Measurements from ENCODE around the gene TEKT3. TPM values are rescaled to one million over a fixed set of nuclear protein-coding genes. Genes with fewer than 3 reads are reported as not detected.

Gene TEKT3
- total RNA-seq, 2 donors from 2014 or later: 0.38 to 3.9 TPM

DNA sequence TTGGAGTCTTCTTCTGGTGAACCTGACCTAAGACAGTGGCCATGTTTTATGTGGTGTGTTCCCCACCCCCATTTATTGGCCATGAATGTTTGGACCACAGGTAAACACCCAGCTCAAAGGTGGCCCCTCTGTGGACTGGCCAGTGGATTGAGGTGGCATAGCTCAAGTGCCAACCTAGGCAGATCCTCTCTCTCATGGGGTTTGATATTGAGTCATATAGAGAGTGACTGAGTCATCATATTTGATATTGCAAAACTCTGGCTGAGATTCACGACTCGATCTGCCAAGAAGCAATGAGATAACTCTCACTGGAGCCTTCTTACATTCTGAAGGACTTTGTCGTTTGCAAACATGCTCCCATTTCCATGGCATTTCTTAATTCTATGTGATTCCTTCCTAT is 10.5 kb upstream of the TEKT3 start:
- intact Hi-C loops (cut with DNase I): no loop called here
- no peak for DNase-seq (ENCODE audit: low spot score)

DNA sequence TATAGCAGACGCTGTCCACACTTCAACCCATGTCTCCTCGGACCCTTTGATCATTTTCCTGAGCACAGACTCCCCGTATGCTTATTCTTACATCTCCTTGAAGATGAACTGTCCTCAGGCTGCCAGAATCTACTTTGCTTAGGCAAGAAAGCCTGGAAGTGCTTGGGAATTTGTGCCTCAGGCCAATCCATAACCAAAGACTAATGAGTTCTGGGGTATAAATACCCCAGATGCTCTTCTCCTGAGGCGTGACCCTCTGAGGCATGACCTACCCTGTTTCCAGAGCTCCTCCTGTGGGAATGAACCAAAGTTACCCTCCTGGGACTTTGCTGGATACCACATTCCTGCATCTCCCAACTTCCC is 10.1 kb upstream of the TEKT3 start:
- intact Hi-C loops (cut with DNase I): no loop called here
- no peak for DNase-seq (ENCODE audit: low spot score)

DNA sequence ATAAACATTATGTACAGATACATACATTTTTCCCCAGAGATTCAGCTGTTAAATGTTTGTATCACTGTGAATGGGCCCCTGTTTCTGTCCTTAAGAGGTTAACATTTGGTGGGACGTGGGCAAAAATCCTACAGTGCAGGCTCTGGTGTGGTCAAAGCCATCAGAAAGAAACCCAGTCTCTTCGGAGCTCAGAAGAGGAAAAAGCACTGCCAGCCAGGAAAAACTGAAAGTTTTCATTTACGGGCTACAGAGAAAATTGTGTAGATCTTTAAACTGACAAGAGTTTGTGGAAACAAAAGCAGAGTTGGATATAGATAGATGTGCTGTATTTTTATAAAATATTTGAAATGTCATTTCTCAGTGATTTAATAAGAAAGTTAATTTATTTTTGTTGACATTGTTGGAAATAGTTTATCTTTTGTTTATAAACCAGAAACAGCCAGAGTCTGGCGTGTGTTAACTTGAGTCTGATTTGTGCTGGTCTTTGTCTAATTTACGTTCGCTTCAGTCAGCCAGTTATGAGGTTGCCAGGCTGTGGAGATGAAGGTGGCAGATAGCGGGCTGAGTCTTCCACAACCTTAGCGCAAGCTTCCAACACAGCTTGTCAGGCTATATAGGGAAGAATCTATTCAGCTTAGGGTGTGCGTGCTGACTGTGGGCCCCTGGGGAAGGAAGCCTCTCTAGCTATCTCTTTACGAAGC is 9.5 kb upstream of the TEKT3 start:
- intact Hi-C loops (cut with DNase I): no loop called here
- no peak for DNase-seq (ENCODE audit: low spot score)

DNA sequence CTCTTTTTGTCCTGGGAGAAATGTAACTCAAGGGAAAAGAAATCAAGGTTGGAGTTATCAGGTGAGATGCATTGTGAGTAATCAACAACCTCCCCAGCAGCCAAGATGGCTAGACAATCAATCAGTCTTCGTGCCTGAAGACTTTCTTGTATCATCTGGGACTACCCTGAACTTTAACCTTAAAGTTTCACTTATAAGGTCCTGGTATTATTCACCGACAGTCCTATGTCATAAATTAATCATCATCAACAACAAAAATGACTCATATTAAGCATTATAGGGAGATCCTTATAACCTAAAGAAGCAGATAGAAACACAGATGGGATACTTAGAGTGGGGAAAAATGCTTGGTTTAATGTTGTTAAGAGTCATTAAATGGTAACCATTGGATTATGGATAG is 7.7 kb upstream of the TEKT3 start:
- intact Hi-C loops (cut with DNase I): no loop called here
- DNase-seq (ENCODE audit: low spot score): no peak

DNA sequence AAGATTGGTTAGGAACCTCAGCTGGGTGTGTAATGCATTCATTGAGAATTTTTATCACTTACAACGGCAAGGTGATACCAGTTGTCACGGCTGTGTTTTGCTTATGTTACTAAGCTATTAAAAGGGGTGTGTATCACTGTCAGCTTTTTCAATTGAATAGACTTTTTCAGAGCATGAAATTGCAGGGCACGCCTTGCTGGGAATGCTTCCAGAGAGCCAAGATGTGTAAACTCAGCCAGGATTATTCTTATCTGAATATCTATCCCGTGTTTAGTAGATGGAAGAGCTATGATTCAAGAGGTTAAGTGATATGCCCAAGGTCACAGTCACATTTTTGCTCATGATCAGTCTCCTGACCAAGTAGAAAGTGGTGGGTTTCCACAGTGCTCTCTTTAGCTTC is 6.6 kb upstream of the TEKT3 start:
- no peak for DNase-seq (ENCODE audit: low spot score)
- intact Hi-C loops (cut with DNase I): no loop called here

DNA sequence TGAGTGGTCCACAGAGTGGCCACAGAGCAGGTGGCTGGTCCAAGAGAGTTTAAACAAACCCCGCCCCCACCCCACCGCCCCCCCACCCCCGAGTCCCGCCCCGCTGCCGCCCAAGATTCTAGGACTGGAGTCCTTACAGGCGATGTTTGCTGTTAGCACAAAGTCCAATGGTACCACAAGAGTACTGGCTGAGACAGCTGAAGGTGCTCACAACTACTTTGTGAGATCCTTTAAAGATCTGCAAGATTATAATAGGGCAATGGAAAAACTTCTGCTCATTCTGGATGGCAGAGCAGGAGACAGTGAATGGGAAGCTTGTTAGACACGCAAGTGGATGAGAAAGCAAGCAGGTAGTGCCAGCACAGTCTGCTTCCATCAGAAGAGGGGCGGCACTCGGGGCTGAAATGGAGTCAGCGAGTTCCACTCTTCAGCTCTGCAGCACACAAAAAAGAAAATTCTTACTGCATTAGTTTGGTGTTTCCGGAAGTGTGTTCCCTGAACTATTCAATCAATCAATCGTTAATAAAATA is 4.7 kb upstream of the TEKT3 start:
- DNase-seq (ENCODE audit: low spot score): no peak
- intact Hi-C loops (cut with DNase I): no loop called here

DNA sequence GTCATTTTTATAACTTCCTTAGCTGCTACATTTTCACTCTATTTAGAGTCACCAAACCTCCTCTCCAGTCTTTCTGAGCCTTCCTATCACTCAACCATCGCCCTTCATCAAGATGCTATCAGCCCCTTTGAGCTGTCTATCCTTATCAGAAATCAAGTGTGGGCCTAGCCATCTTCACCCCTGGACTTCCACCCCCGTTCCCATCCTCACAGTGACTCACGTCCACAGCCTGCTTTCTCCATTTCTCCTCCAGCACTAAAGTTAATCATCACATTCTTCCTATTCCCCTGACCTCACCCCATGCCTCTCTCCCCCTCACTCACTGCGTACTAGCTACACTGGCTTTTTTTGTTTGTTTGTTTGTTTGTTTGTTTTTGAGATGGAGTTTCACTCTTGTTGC is 2.4 kb upstream of the TEKT3 start:
- intact Hi-C loops (cut with DNase I): no loop called here
- no peak for DNase-seq (ENCODE audit: low spot score)

DNA sequence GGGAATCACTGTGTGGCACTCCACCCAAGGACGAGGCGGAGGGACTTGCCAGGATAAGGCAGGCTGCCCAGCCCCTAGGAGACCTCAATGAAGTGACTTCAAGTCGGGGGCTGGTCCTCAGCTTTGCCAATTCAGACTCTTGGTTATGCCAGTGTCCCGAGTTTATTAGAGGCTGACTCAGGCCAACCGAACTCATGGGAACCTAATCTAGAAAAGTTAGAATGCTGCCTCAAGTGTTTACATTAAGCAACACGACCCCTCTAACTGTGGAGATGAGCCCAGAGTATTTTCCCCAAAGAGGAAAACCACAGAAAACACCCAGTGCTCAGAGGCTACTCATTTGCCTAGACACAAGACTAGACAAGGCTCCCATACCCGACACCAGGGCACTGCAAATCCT is 1.1 kb upstream of the TEKT3 start:
- no peak for DNase-seq (ENCODE audit: low spot score)
- intact Hi-C loops (cut with DNase I): no loop called here

DNA sequence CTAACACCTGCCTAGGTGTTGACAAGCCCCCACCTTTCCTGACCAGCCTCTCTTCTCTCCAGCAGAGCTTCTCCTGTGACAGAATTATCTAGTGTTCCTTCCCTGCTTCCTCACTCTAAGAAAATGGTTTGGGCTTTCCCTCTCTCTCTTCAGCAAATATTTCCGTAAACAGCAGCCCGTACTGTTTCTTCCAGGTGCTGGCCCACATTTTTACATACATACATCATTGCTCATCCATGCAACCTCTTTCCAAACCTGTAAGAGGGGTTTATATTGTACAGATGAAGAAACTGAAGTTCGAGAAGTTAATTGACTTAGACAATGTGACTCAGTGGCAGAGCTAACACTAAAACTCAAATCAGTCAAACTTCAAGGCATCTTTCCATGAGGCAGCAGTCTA is 569 bp upstream of the TEKT3 start:
- DNase-seq (ENCODE audit: low spot score): no peak
- intact Hi-C loops (cut with DNase I): no loop called here

DNA sequence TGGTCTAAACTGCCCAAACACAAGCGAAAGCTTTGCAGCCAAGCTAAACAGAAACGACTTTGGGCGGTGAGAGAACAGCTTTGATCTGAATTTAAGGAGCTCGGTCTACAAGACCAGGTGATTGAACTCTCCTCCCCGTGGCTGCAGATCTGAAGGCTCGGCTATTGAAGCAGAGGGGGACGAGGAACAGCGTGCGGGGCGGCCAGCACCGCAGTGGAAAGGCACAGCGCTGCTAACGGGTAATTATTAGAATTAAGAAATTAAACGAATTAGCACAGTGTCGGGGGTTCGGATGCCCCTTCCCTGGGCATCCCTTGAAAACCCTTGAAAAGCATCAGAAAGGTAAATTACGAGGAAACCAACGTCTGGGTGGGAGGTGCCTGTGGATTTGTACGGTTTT is 431 bp downstream of the TEKT3 start:
- DNase-seq (ENCODE audit: low spot score): no peak
- intact Hi-C loops (cut with DNase I): no loop called here

DNA sequence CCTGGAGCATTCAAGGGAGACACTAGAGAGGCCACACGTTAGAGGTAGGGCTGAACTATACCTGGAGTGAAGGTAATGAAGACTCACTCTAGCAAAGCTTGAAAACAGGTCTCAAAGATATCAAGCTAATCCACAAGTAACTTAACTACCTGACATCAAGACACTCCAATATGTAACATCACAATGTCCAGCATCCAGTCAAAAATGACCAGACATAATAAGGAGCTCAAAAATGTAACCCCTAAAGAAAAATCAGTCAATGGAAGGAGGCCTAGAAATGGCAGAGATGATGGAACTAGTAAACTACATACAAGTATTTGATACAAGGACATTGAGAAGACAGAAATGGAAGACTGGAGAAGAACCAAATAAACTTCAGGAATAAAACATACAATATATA is 6.0 kb downstream of the TEKT3 start:
- intact Hi-C loops (cut with DNase I): no loop called here
- no peak for DNase-seq (ENCODE audit: low spot score)

DNA sequence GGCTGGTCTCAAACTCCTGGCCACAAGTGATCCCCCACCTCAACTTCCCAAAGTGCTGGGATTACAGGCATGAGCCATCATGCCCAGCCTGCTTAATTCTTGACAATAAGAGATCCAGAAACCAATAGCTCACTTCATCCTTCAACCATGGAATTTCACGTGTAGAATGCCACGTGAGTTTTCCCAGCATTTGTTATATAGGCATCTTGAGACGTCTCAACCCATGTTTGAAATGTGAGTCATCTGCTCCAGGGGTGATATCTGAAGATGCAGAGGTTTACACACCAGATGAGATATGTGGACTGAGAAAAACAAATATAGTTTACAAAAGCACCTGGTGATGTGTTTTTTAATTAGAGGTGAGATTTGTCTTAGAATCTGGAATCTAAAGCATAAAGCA is 7.1 kb downstream of the TEKT3 start:
- intact Hi-C loops (cut with DNase I): no loop called here
- DNase-seq (ENCODE audit: low spot score): no peak

DNA sequence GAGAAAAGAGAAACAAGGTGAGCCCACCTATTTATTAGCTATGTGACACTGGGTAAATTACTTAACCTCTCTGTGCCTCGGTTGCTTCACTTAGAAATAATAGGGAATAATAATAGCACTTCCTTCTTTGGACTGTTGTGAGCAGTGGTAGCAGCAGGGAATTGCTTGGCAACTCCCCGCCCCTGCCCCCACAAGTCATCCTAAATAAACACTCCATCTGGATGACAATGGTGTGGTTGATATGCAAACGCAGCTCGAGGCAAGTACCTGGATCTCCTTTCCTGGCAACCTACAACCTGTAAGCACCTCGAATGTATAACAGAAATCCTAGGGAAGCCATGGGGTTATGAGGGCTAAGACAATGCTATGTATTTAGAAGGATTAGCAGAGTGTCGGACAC is 9.1 kb downstream of the TEKT3 start:
- intact Hi-C loops (cut with DNase I): no loop called here
- DNase-seq (ENCODE audit: low spot score): no peak

DNA sequence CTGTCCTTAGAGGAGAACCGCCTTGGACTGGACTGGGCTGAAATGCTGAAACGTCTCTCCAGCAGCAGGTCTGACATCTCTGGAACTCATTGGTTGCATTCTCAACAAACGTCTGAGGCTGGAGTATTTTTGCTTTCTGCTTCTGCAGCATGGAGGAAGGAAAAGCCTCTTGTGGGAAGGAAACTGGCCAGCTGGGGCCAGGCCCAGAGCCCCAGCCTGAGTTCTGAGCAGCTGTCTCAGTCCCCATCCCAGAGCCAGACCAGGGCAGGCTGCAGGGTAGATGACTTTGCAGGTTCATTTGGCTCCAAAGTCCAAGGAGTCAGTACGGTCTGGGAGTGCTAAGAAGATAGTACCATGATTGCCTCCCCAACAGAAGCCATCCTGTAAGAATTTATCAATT is 18.3 kb downstream of the TEKT3 start:
- intact Hi-C loops (cut with DNase I): no loop called here
- no peak for DNase-seq (ENCODE audit: low spot score)

DNA sequence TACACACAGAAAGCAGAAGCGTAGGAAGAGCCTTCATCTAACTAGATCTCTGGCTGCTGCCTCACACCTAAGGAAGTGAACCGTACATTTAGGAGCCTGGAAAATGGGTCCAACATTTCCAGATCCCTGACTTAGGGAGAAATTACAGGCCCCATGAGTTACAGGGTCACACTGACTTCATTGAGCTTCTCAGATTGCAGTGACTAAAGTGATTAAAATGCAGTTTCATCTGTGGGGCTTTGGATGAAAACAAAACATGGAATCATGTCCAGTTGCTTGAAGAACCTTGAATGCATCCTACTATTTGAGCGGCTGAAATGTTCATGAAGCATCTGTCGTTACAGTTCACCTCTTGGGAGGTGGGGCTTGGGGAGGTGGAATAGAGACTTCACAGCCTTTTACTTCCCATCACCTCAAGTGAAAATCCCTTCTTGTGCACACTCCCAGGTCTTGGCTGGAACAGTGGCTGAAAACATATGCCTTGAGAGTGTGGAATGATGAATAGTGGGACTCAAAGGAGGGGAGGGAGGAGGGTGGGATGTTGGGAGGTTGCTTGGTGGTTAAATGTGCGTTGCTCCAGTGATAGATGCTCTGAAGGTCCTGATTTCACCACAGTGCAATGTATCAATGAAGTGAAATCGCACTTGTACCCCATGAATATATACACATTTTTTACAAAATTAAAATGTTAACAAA is 19.7 kb downstream of the TEKT3 start:
- intact Hi-C loops (cut with DNase I): no loop called here
- no peak for DNase-seq (ENCODE audit: low spot score)

DNA sequence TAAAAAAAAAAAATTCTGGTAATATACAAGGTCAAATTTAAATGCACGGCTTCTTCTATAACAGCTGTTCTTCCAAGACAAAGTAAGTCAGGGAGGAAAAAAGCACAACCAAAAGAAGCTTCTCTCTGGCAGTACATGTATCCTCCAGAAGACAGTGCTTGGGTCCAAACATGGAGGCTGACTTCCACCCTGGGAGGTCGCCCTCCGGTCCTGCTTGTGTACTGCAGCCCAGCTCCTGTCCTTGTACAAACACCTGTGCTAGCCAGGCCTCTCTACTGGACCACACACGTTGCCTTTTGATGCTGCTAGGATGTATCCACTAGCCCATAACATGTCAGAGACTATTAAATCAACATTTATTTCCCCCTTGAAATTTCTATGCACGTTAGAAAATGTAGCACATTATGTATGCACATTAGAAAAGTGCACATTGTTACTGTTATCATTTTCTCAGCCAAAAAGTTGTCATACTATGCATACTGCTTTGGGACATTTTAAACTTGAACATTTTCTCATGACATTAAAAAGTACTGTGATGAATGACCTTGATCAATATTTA is 21.9 kb downstream of the TEKT3 start:
- DNase-seq (ENCODE audit: low spot score): no peak
- intact Hi-C loops (cut with DNase I): no loop called here

DNA sequence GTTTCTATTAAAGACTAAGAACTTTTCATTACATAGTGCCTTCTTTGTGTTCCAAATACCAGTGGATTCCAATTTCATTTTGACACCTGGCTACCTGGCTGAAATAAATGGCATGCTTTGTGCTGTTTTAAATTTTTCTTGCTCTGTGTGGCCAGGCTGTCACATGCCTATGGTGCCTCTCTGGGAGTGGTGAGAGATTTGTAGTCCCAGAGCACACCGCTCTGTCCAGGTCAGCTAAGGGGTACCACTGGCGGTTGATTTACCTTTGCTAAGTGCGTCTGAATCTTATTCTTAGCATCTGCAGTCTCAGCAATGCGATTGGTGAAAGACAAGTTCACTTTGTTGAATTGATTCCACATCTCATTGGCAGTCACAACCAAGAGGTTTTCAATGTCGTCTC is 29.4 kb downstream of the TEKT3 start:
- intact Hi-C loops (cut with DNase I): no loop called here
- DNase-seq (ENCODE audit: low spot score): no peak

DNA sequence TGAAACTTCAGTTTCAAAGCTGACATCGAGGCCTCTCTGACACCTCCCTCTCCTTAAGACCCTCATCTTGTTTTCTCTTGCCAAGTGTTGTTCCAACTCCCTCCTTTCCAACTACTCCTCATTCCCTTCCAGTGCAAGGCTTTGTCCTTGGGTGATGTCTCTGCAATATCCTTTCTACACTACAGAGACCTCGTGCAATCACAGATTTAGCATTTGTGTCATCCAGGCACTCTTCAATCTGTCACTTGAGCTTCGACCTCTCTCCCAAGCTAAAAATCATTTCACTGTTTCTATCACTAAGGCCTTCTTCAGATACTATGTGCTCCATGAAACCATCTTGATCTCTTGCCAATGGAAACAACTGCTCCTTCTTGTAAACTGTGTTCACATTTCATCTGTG is 31.6 kb downstream of the TEKT3 start:
- no peak for DNase-seq (ENCODE audit: low spot score)
- intact Hi-C loops (cut with DNase I): no loop called here

DNA sequence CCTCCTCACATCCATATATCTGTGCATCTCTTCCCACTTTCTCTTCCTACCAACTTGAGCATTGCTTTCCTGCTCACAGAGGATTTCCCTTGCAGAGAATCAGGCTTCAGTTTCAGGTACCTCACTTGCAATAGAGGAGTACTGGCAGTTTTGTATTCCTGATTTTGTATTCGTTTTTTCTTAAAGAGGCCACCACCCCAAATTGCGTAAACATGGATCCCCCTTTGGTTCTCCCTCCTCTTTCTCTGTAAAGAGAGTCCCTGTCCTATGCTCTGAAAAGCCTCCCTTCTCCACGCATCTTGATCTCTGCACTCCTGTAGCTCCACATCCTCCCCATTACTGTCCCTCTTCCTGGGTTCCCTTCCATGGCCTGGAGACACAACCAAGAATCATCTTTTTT is 32.2 kb downstream of the TEKT3 start:
- no peak for DNase-seq (ENCODE audit: low spot score)
- intact Hi-C loops (cut with DNase I): no loop called here

DNA sequence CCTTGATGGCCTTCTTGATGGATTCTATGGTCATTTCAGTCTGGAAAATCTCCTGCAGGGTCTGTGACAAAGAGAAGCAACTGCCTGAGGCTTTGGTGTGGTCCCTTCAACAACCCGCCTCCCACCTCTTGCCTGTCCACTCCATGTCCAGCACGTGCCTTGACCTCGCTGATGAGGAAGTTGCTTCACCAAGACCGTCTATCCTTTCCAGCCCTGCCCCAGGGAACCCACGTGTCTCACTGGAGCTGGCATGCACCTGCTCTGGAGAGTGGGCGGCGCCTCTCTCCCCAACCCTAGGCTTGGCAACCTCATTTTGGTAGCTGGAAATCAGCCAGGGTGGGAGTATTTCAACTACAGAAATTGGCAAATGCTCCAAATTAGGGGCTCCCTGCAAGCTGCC is 32.6 kb downstream of the TEKT3 start:
- no peak for DNase-seq (ENCODE audit: low spot score)
- intact Hi-C loops (cut with DNase I): no loop called here

DNA sequence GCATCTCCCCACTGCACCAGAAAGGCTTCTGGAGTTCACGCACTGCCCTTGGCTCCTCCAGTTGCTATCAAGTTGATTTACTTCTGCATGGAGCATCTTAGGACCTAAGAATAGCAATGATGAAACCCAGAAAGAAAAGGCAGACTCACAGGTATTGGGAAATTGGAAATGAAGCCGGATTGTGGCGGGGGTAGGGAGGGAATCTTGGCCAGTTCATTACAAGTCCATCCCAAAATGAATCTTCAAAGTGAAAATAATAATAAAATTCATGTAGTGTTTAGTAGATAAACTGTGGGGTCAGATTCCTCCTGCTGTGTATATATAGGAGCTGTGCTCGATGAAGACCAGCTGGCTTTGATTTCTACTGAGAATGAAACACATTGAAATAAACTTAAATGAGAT is 33.7 kb downstream of the TEKT3 start:
- intact Hi-C loops (cut with DNase I): no loop called here

More for the DNA sequence above, 33.7 kb downstream of the TEKT3 start:
- DNase-seq (ENCODE audit: low spot score): no peak

Measured in posterior vena cava (tissue), 2 donors.